Measurements from ENCODE around the gene NRXN3.

- TF ChIP-seq CTCF (IDR thresholded peaks at IDR 0.05; ENCODE audit: low read depth, low read length, missing input control) (no peak), ATF3 (IDR thresholded peaks at IDR 0.05) (no peak), EGR1 (IDR thresholded peaks at IDR 0.05; ENCODE audit: low read depth in 2 of 2) (no peak)
These were observed 212.9 kb downstream of the NRXN3 start for GRCh38 chr14:78383060-78383459.
